Activated T-cell treated with anti-CD3 and anti-CD28 coated beads for 24 hours (primary cell): ENCODE data around the gene TMEM182.
A peak's percentile ranks its signal among the peaks of the same experiment; 100 is the strongest.

ENCODE experiments used
- DNase-seq: peaks from one replicate; pipeline ENCODE4 v3.0.0-alpha.2; 2020; ENCODE audit warnings: low read depth

TMEM182 gene

GRCh38 chr2:102761763-102762162, at the start of gene TMEM182:
Gene TMEM182 (plus strand): TSS chr2:102762031. CDS start chr2:102762218, 187 bp downstream.
- no peak for DNase-seq

- DNase-seq: no peak
Observed at GRCh38 chr2:102717308-102718018, 44.4 kb upstream of the TMEM182 start.

GRCh38 chr2:102718387-102719316, 43.2 kb upstream of the TMEM182 start:
- DNase-seq: no peak

GRCh38 chr2:102724016-102724490, 37.8 kb upstream of the TMEM182 start:
- DNase-seq: no peak

- DNase-seq: no peak
Observed at GRCh38 chr2:102724553-102724952, 37.3 kb upstream of the TMEM182 start.

- DNase-seq: no peak
Observed at GRCh38 chr2:102726128-102727087, 35.4 kb upstream of the TMEM182 start.

GRCh38 chr2:102735416-102736109, 26.3 kb upstream of the TMEM182 start:
- no peak for DNase-seq

GRCh38 chr2:102736110-102736409, 25.8 kb upstream of the TMEM182 start:
- no peak for DNase-seq

- DNase-seq: peak; percentile 81
Observed at GRCh38 chr2:102736410-102737409, 25.1 kb upstream of the TMEM182 start.

- no peak for DNase-seq
Observed at GRCh38 chr2:102737431-102737830, 24.4 kb upstream of the TMEM182 start.

- DNase-seq: no peak
Observed at GRCh38 chr2:102743259-102743658, 18.6 kb upstream of the TMEM182 start.

GRCh38 chr2:102748107-102748506, 13.7 kb upstream of the TMEM182 start:
- DNase-seq: no peak

- no peak for DNase-seq
Observed at GRCh38 chr2:102749938-102750337, 11.9 kb upstream of the TMEM182 start.

GRCh38 chr2:102753563-102754159, 8.2 kb upstream of the TMEM182 start:
- DNase-seq: peak; percentile 5

- DNase-seq: no peak
Observed at GRCh38 chr2:102754456-102755145, 7.2 kb upstream of the TMEM182 start.

GRCh38 chr2:102755284-102755683, 6.5 kb upstream of the TMEM182 start:
- DNase-seq: no peak

GRCh38 chr2:102758439-102758838, 3.4 kb upstream of the TMEM182 start:
- DNase-seq: no peak

- no peak for DNase-seq
Observed at GRCh38 chr2:102764083-102764482, 2.3 kb downstream of the TMEM182 start.

- no peak for DNase-seq
Observed at GRCh38 chr2:102765061-102765460, 3.2 kb downstream of the TMEM182 start.
